HG03039 (cell line): Measurements from ENCODE around the gene SF3A1.
A peak's percentile ranks its signal among the peaks of the same experiment; 100 is the strongest.

Experiments used
- ATAC-seq: cut with Tn5 transposase; IDR thresholded peaks from one replicate; pipeline ENCODE4 v1.9.1; 2021; ENCODE audit warnings: mild to moderate bottlenecking, moderate library complexity; ENCODE audit not compliant: unreplicated experiment

The SF3A1 gene

DNA sequence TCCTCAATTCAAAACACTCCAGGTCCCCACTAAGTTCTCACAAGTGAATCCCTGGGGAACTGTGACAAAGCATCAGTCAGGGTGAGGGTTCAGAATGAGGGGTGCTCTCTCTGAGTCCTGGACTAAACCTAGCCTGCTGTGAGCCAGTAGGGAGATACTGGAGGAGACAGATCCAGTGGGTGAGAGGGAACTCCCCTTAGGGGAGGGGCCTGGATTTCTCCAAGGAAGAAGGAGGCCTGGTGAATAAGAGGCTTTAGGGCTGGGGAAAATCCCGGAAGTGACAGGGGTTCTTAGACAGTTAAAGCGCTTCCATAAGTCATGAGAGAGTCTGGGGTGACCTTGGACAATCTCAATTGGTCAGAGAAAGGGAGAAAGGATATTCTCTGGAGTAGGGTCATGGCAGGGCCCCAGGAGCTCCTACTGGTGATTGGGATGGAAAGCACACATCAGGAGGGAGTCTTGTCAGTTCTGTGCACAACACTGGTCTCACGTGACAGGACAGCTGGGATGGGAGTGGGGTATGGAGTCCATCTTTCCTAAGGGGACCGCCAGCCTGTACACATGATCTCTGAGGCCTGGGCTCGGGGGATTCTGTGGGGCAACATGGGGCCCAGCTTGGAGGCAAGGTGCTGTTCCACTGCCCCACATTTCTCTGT is 31.5 kb downstream of the SF3A1 start:
- no peak for ATAC-seq

DNA sequence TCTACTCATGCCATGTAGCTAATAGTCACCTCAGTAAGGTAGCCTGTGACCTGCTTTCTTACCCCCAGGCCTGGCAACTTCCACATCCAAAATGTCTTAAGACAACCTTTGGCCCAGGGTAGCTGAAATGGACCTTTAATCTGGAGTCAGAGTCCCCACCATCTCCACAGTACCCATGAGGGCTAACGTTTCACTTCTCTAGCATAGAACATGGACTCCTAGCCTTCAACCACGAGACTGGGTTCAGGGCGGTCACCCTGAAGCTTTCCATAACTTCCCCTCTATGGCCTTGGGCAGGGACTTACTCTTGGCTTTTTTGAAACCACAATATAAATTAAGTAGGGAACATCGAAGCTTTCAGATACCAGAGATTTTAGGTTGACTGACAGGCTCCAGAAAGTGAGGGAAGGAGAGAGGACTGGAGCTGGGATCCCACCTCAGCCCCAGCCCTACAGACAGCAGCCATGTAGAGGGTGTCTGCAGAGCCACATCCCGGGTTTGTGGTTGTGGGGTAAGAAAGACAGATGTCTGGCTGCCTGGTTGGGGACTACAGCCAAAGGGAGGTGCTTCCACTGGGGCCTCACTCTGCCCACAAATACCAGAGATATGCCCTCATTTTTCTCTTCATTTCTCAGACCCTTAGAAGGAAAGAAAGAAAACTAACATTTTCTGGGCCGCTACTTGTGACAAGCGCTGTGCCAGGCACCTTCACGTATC is 32.5 kb downstream of the SF3A1 start:
- no peak for ATAC-seq

DNA sequence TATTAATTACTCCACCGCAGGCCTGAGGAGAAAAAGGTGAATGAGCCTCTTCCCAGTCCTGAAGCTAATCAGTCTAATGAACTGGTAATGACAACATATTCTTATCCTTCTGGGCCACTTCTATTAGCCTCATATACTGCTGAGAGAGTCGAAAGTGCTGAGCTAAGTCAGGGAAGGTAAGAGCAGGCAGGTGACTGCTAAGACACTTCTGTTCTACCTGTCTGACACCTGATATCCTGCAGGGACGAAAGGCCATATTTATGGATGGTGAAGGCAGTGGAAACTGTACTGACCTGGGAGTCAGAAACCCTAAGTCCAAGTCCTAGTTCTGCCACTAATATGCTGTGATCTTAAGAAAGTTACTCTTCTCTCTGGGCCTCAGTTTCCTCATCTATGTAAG is 33.4 kb downstream of the SF3A1 start:
- no peak for ATAC-seq

DNA sequence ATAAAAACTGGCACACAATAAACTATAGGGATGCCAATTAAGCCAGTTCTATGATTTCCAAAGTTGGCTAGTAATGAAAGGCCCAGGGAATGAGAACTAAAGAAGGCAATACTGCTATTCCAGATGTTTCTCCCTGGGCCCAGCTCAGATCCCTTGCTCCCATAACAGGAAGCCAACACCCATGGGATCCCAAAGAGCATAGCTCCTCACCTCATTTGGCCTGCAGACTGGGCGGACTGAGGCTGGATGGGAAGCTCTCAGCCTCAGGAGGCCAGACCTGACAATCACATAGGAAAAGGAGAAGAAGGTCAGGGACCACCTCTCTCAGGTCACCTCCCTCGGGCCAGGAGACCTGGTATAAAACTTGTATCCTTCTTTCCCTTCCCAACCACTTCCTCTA is 35.2 kb downstream of the SF3A1 start:
- no peak for ATAC-seq

DNA sequence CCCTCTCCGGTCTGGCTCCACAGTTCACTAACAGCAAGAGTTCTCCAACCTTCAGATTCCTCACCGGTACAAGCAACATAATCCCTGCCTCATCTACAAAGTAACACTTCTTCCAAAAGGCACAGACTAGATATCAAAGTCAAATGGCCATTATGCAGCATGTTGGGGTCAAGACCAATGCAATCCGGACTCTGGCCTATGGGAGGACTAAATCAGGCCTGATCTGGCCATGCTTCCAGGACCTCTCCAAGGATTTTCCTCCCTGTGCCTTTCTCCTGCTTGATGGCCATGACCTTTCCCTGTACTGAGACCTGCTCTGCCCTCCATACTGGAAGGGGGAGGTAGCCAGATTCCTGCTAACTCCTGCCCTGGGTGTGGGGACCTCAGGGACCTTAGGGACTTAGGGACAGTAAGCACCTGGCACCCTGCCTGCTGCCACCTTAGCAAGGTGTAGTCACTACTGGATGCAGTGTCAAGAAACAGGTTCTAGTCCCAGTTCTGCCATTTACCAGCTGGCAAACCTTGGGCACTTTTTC is 36.6 kb downstream of the SF3A1 start:
- ATAC-seq: no peak

DNA sequence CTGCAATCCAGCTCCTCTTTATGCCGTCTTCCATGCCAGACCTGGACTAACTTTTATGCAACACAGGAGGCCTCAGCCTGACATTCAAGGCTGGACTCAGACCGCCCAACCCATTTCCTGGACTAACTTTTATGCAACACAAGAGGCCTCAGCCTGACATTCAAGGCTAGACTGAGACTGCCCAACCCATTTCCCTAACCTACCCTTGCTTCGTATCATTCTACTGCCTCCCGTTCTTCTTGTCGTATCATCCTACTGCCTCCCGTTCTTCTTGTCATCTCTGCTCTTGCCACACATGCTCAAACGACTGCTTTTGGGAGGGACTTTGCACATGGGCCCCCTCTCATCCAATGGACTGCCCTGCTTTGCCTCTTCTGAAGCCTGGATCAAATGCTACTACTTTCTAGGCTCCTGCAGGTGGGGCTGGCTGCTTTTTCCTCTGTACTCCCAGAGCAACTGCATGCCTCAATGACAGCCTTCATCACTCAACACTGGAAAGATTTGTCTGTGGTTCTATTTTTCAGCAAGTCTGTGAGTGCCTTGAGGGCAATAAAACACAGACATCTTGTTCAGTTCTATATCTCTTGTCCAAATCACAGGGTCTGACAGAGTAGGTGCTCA is 37.8 kb downstream of the SF3A1 start:
- ATAC-seq: no peak

DNA sequence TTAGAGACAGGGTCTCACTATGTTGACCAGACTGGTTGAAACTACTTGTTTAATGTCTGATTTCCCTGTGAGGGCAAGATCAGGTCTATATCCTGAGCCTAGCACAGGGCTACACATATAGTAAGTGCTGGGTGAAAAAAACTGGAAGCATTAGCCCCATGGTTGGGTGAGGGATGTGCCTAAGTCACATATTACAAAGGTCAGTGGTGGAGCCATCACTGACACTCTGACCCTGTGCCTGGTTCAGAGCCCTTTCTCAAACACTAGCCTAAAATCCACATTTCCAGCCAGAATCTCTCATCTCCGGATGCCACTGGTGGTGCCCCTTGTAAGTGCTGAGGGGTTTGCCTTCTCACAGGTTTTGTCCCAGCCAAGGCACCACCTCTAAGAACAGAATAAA is 38.9 kb downstream of the SF3A1 start:
- no peak for ATAC-seq

DNA sequence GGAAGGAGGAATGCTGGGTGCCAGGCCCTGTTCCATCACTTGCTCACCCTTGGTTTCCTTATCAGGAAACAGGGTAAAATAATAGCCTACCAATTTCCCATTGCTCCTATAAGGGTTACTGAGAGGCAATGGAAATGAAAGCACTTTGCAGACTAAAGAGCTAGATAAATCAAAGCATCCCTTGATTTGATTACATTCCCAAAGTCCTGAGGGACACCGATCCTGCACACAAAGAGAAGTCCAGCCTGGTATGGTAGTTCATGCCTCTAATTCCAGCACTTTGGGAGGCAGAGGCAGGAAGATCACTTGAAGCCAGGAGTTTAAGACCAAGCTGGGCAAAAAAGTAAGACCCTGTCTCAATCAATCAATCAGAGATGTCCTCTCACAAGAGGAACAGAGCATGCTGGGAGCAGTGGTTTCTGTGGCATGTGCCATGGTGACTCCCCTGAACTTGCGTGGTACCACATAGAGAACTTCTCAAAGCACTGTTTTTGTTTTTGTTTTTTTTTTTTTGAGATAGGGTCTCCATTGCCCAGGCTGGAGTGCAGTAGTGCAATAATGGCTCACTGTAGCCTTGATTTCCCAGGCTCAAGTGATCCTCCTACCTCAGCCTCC is 40.6 kb downstream of the SF3A1 start:
- ATAC-seq: no peak

DNA sequence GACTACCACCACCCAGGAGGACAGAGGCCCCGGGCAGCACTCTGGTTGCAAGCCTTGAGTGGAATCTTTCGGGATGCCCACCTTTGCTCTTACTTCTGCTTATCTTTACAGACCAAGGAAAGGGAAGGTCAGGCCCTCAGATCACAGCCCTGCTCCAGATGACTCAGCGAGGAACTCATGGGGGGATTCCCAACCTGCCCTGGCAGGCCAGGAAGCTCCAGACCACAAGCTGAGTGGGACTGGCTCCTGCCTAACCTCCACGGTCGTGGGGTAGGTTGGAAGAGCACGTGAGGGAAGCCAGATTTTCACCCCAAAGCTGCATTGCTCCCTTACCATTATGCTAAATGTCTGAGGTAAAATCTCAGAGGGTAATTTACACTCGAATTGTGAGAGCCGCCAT is 41.8 kb downstream of the SF3A1 start:
- ATAC-seq: no peak

DNA sequence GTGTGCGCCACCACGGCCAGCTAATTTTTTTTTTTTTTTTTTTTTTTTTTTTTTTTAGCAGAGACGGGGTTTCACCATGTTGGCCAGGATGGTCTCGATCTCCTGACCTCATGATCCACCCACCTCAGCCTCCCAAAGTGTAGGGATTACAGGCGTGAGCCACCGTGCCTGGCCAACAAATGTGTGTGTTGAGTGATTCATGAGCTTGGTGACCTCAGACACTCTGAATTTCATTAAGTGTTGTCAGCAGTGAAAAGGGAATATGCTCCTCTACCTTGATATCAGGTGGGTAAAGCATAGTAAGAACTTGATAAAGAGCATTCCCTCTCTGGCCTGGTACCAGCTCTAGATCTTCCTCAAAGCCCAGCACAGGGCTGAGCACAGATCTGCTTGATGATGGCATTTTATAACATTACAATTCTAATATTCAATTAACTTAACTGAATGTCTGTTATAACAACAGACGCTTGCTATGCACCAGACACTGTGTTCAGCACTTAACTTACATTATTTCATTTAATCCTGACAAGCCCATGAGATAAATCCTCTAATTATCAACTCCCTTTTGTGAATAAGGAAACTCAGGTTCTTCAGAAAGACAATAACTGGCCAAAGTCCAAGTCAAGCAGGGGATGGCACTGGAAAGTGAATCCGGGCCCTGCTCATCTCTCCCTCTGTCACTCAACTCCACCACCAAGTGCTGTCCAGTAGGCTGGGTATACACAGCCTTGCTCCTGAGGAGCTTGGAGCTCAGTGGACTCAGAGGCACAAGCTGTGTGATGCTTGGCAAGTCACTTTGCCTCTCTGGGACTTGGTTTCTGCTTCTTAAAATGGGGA is 42.9 kb downstream of the SF3A1 start:
- ATAC-seq: no peak

DNA sequence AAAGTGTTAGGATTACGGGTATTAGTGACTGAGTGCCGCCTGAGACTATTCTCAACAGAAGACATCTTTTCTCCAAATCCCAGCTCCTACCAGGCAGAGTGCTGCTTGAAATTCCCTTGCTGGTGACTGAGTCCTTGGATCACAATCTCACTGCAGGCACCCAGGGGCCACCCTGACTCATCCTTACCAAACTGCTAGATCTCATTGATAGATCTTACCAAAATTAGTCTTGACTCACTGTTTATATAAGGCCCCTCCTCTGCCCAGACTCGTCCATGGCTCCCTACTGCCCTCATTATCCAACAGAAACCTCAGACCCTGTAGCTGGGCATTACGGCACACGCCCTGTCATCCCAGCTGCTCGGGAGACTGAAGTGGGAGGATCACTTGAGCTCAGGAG is 44.6 kb downstream of the SF3A1 start:
- ATAC-seq: no peak

DNA sequence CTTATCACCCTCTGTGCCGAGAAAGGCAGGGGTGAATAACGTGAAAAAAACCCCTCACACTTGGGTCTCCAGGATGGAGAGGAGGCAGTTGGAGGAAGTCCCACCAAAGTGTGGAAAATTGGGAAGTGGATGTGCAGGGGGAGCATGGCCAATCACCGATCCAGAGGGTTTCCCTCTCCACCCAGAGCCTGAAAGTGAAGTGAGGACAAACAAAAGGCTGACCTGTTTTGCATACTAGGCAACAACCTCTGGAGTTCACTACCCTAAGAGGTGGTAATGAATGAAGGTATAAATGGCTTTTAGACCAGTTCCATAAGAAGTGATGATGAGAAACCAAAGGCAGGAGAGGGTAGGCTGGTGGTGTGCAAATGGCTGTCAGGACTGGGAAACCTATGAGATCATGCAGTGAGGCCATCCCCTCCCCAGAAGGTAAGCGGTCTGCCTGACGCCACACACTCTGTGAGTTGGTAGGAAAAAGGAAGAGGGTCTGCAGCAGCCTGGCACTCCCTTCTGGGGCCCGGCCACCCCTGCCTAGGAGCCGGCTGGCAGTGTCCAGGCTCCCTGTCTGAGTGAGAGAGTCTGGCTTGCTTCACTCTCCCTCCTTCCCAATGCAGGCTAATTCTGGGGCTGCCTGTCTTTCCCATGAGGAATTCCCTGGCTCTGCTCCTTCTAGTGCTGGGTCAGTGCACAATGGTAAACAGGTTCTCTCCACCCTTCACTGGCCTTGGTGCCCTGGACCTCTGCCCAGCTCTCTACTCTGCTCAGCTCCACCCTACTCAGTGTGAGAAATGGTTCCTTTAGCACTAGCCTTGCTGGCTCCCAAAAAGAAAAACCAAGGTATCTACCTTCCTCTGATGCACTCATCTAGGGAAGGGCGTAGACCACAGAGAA is 45.6 kb downstream of the SF3A1 start:
- ATAC-seq: no peak

DNA sequence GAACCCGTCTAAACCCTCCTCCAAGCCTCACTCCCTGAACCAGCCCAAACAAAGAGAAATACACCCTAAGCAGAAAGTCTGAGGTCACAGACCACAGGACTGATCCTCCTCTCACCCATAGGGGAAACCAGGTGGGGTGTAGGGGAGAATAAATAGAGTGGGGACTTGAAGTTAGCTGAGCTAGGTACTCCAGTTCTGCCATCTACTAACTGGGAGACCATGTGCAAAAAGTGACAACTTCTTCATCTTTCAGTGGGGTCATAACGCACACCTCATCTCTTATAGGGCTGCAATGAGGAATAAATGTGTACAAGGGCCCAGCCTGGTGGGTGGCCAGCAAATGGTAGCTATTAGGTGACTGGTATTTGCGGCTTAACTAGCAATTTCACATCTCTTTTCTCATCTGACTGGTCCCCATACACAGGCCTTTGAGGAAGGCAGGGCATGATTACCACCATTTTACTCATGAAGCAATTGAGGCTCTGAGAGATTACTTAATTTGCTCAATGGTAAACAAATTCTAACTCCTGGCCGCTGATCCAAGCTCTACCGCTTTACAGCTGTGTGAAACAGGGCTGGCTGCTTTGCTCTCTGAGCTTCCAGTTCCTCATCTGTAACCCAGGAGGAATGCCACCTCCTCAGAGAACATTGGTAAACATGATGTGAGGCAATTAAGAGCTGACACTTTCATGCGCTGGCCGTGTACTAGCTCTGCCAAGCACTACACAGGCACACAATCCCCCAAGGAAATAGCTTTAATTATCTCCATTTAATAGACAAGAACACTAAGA is 46.5 kb downstream of the SF3A1 start:
- ATAC-seq: no peak

DNA sequence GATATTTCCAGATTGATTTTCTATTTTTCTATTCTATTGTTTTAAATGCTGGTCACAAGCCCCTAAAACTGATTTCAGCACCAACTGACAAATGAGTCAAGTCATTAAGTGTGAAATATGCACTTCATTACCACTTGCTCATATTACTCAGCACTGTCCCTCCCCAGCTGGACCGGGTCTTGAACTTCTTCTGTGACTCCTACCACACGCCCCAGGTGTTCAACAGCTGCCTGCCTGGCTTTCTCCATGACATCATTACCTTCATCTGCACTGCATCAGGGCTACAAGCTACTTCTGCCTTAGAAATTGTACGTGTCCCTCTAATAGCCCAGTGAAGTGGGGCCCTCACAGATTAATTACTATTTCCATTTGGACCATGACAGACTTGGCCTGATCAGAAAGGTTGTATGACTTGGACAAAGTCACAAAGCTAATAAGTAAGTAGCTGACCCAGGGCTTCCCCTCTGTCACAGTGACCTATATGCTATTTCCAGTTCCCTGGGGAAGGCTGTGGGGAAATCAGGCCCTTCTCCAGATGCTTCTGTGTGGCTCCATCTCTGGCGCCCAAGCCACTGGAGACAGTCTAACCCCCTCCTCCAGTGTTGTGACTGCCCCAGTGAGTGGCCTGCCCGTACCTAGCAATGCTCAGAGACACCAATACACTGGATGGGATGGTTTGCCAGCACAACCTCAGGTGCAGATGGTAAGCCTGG is 48.0 kb downstream of the SF3A1 start:
- peak; percentile 38 for ATAC-seq

DNA sequence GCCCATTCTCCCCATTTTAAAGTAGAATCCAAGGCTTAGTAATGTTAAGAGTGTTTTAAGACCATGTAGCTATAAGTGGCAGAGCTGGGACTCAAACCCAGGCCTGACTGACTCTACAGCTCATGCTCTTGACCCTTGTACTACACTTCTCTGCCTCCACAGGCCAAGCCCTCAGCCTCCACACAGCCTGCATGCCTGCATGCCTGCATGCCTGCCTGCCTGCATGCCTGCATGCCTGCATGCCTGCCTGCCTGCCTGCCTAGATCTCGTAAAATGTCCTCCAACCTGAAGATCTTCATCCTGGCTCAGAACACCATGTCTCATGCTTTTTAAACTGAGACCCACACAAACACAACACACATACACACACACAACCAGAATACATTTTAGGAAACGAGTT is 48.6 kb downstream of the SF3A1 start:
- ATAC-seq: no peak

DNA sequence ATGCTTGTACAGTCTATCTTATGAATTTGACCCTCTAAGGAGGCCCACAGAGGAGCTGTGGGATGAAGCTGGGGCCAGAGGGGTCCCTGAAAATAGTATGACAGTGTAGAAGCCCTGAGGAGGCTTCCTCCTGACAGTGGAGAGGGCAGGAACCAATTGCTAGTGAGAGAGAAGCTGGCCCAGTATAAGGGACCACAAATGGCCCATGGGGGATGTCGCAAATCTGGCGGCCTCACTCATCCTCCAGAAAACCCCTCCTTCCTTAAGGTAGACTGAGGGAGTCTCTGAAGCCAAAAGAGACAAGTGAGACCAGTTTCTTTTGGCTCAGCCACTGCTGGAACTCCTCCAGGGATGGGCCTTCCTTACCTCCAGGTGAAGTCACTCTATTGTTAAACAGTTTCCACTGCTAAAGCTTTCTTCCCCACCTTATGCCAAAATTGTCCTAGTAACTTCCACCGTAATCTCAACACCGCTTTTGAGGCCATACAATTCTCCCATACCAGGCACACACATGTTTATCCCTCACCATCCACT is 49.6 kb downstream of the SF3A1 start:
- no peak for ATAC-seq

DNA sequence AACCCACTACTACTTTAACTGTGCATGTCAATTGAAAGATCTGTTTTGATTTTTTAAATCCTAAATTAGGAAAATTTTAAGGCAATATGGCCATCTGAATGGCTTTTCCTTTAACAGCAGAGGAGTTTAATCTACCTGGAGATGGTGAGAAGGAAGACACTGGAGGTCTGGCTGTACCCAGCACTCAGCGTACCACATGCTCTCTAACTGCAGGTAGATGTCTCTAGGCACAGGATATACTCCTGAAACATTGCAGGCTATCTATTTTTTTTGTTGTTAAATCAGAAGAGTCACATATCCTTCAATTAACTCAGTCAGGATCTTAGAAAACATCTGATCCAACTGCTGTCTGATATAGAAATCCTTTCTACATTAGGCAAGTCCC is 50.1 kb downstream of the SF3A1 start:
- ATAC-seq: no peak
